Upper lobe of left lung (tissue), 6 donors: ENCODE results near the gene PRSS33. TPM values are rescaled to one million over a fixed set of nuclear protein-coding genes. Genes with fewer than 3 reads are reported as not detected.
A peak's percentile ranks its signal among the peaks of the same experiment; 100 is the strongest.

Source experiments
- ATAC-seq, 2 donors: fragments of 200-7000 bp; cut with Tn5 transposase; one replicate each; pipeline ENCODE4 v1.9.1; 2022; ENCODE audit warnings: mild to moderate bottlenecking in 2 of 2, moderate library complexity in 2 of 2; ENCODE audit not compliant: low FRiP score in 2 of 2
- DNase-seq, 2 donors: peaks; one replicate each; pipeline ENCODE4 v3.0.0-alpha.2; 2019 to 2020
- H3K27ac ChIP-seq, 4 donors: fragments of 200-600 bp; sonication (generic); one replicate each; pipeline ENCODE4 v1.5.1; 2016 to 2019
- H3K27me3 ChIP-seq, 4 donors: fragments of 200-600 bp; sonication (generic); one replicate each; pipeline ENCODE4 v1.5.1; 2017 to 2019
- H3K36me3 ChIP-seq, 4 donors: fragments of 200-600 bp; sonication (generic); one replicate each; pipeline ENCODE4 v1.5.1; 2016 to 2019
- H3K4me1 ChIP-seq, 4 donors: fragments of 200-600 bp; sonication (generic); one replicate each; pipeline ENCODE4 v1.5.1; 2018 to 2019
- H3K4me3 ChIP-seq, 4 donors: fragments of 200-600 bp; sonication (generic); one replicate each; pipeline ENCODE4 v1.5.1; 2017 to 2019; ENCODE audit warnings: mild to moderate bottlenecking in 2 of 4, moderate library complexity in 1 of 4
- H3K9me3 ChIP-seq, 4 donors: fragments of 200-600 bp; sonication (generic); one replicate each; pipeline ENCODE4 v1.5.1; 2018 to 2019
- CTCF ChIP-seq, 6 experiments: fragments of 450-650 bp in 4 of 6; fragments of 200-600 bp in 2 of 6; sonication (generic) in 2 of 6; IDR thresholded peaks; one replicate each; pipeline ENCODE4 v1.5.1; 2016 to 2019; ENCODE audit warnings: antibody characterized with exemption in 6 of 6
- EP300 ChIP-seq, 4 donors: sonication (generic); formaldehyde crosslinking; IDR thresholded peaks; one replicate each; pipeline ENCODE4 v1.5.1; 2017; ENCODE audit warnings: antibody characterized with exemption in 4 of 4, control low read depth in 2 of 4
- POLR2A ChIP-seq, 4 donors: fragments of 450-650 bp; IDR thresholded peaks; one replicate each; pipeline ENCODE4 v1.5.1; 2016 to 2017; ENCODE audit warnings: antibody characterized with exemption in 4 of 4, mild to moderate bottlenecking in 2 of 4
- POLR2AphosphoS5 ChIP-seq, 2 donors: sonication (generic); formaldehyde crosslinking; IDR thresholded peaks; one replicate each; pipeline ENCODE4 v1.5.1; 2017; ENCODE audit warnings: antibody characterized with exemption in 2 of 2
- WGBS, 2 donors: methylation state at CpG; one replicate each; pipeline ENCODE4 v1.1.5; 2017 to 2018; 5-methylcytosine and 5-hydroxymethylcytosine counted together
- total RNA-seq, 6 donors: library from RNA; depleted of rRNA in 4 of 6; stranded (reverse); fragments of >200 nt in 4 of 6; gene quantifications; one replicate each; pipeline versions ENCODE4 v1.1.0 to v1.2.1, GENCODE V29; 2016 to 2021
- donor health status: DM: no; HTN: no; CAD: no; lungs with moderate emphysema.
- donor health status: DM: no; HTN: yes; CAD: no; lungs with severe emphysema.

PRSS33 gene
- total RNA-seq, 6 donors from 2014 or later: 0.20 to 0.92 TPM; not detected in 4

GRCh38 chr16:2752035-2752849 is 35.1 kb downstream of the PRSS33 start, which contains the start of gene SRRM2:
TSS of gene SRRM2 (plus strand) at chr16:2752638. CDS start at chr16:2756365, 3,727 bp downstream.
- peak; percentile 80 to 100 (median 95) for TF ChIP-seq POLR2A (IDR thresholded peaks at IDR 0.05)
- peak in 3 of 6 experiments; percentile 8 to 38 (median 27) for TF ChIP-seq CTCF (IDR thresholded peaks at IDR 0.05)
- TF ChIP-seq POLR2AphosphoS5 (IDR thresholded peaks at IDR 0.05): peak; percentile 96 to 98
- TF ChIP-seq EP300 (IDR thresholded peaks at IDR 0.05): no peak
- WGBS, 2 donors: 4% methylated on average over 40 of the region's 99 CpGs; no CpG with 5 or more reads in 1 of the 2 donors

GRCh38 chr16:2751577-2752034 is 35.8 kb downstream of the PRSS33 start:
- no peak for DNase-seq
- 71 to 84% methylated on average over 19 to 21 of the region's 23 CpGs for WGBS, 2 donors

More at GRCh38 chr16:2752035-2752849, 35.1 kb downstream of the PRSS33 start, which contains the start of gene SRRM2:
- peaks cover 41 to 45% (median 43%) of the 10 kb centered on the region in 4 donors for H3K4me1 ChIP-seq
- peak within 1 kb of the TSS; percentile 59 to 92 (median 80) for H3K4me3 ChIP-seq
- peaks cover 0 to 11% (median 4%) of the 10 kb centered on the region in 4 donors for H3K36me3 ChIP-seq
- no peaks in the 10 kb centered on the region for H3K9me3 ChIP-seq
- ATAC-seq (peak; percentile 96 to 98), DNase-seq (peak; percentile 91 to 99)
- H3K27me3 ChIP-seq: no peaks in the 10 kb centered on the region
- H3K27ac ChIP-seq: peak within 1 kb of the TSS; percentile 94 to 100 (median 100)

GRCh38 chr16:2749936-2750335 is 37.4 kb downstream of the PRSS33 start:
- 94 to 95% methylated on average over 6 of the region's 6 CpGs for WGBS, 2 donors
- ATAC-seq: no peak
- Histone ChIP-seq H3K27ac (no peak overlapping the region), H3K36me3 (no peaks in the 10 kb centered on the region), H3K27me3 (no peaks in the 10 kb centered on the region), H3K4me3 (no peak overlapping the region), H3K4me1 (peaks cover 18 to 24% (median 21%) of the 10 kb centered on the region in 4 donors), H3K9me3 (no peaks in the 10 kb centered on the region)
- no peak for TF ChIP-seq EP300 (IDR thresholded peaks at IDR 0.05)
- TF ChIP-seq CTCF (IDR thresholded peaks at IDR 0.05): no peak
- TF ChIP-seq POLR2AphosphoS5 (IDR thresholded peaks at IDR 0.05): no peak
- no peak for TF ChIP-seq POLR2A (IDR thresholded peaks at IDR 0.05)
- no peak for DNase-seq

More at GRCh38 chr16:2751577-2752034, 35.8 kb downstream of the PRSS33 start:
- no peak for TF ChIP-seq POLR2A (IDR thresholded peaks at IDR 0.05)
- TF ChIP-seq EP300 (IDR thresholded peaks at IDR 0.05): no peak
- TF ChIP-seq CTCF (IDR thresholded peaks at IDR 0.05): no peak
- no peak for TF ChIP-seq POLR2AphosphoS5 (IDR thresholded peaks at IDR 0.05)
- peaks cover 0 to 4% (median 0%) of the 10 kb centered on the region in 4 donors for H3K36me3 ChIP-seq
- H3K27ac ChIP-seq: peak overlapping the region; percentile 94 to 100 (median 100)
- H3K4me3 ChIP-seq: peak overlapping the region in 3 of 4 donors; percentile 59 to 91 (median 68)
- no peaks in the 10 kb centered on the region for H3K27me3 ChIP-seq
- peaks cover 35 to 41% (median 38%) of the 10 kb centered on the region in 4 donors for H3K4me1 ChIP-seq
- ATAC-seq: no peak
- H3K9me3 ChIP-seq: no peaks in the 10 kb centered on the region

- TF ChIP-seq EP300 (IDR thresholded peaks at IDR 0.05): no peak
- no peak for TF ChIP-seq CTCF (IDR thresholded peaks at IDR 0.05)
- no peak for TF ChIP-seq POLR2A (IDR thresholded peaks at IDR 0.05)
- TF ChIP-seq POLR2AphosphoS5 (IDR thresholded peaks at IDR 0.05): no peak
- Histone ChIP-seq H3K4me1 (peaks cover 14 to 20% (median 16%) of the 10 kb centered on the region in 4 donors), H3K36me3 (no peaks in the 10 kb centered on the region), H3K27ac (no peak overlapping the region), H3K27me3 (no peaks in the 10 kb centered on the region), H3K9me3 (no peaks in the 10 kb centered on the region), H3K4me3 (no peak overlapping the region)
- ATAC-seq (no peak), DNase-seq (no peak)
- 84 to 98% methylated on average over 5 of the region's 5 CpGs for WGBS, 2 donors
These were observed 37.9 kb downstream of the PRSS33 start for GRCh38 chr16:2749476-2749875.
